SK-N-SH (cell line): ENCODE measurements around the gene PLAAT4.

ENCODE experiments used
- CTCF ChIP-seq: fragments of 200-600 bp; sonication (generic); IDR thresholded peaks from 2 replicates; pipeline ENCODE4 v1.6.1; 2017; ENCODE audit warnings: antibody characterized with exemption, mild to moderate bottlenecking, moderate library complexity
- EP300 ChIP-seq, 2 experiments: IDR thresholded peaks; 2 replicates each; pipeline versions ENCODE4 v1.4.0 to v1.6.1; 2012; ENCODE audit warnings: borderline replicate concordance in 1 of 2, low read depth in 1 of 2, low read length in 1 of 2
- EZH2phosphoT487 ChIP-seq: fragments of 200-600 bp; sonication (generic); IDR thresholded peaks from 2 replicates; pipeline ENCODE4 v1.6.1; 2017; ENCODE audit warnings: low read depth, mixed run types, mild to moderate bottlenecking, antibody characterized with exemption, moderate library complexity, borderline replicate concordance
- JUND ChIP-seq: IDR thresholded peaks from 2 replicates; pipeline ENCODE4 v1.4.0; 2012
- MAX ChIP-seq: IDR thresholded peaks from 2 replicates; pipeline ENCODE4 v1.4.0; 2012; ENCODE audit warnings: low read depth
- POLR2AphosphoS5 ChIP-seq: IDR thresholded peaks from 2 replicates; pipeline ENCODE4 v1.6.1; 2012; ENCODE audit warnings: low read depth, low read length
- REST ChIP-seq: IDR thresholded peaks from 2 replicates; pipeline ENCODE4 v1.6.1; 2012; ENCODE audit warnings: mild to moderate bottlenecking, low read depth, low read length, moderate library complexity
- TAF1 ChIP-seq: IDR thresholded peaks from 2 replicates; pipeline ENCODE4 v1.6.1; 2012; ENCODE audit warnings: low read depth, mild to moderate bottlenecking, low read length, moderate library complexity, borderline replicate concordance
- TEAD4 ChIP-seq: IDR thresholded peaks from 2 replicates; pipeline ENCODE4 v1.4.0; 2012; ENCODE audit warnings: mild to moderate bottlenecking, borderline replicate concordance; ENCODE audit not compliant: insufficient read depth
- USF1 ChIP-seq: IDR thresholded peaks from 2 replicates; pipeline ENCODE4 v1.4.0; 2012; ENCODE audit warnings: low read depth, borderline replicate concordance
- YY1 ChIP-seq: IDR thresholded peaks from 2 replicates; pipeline ENCODE4 v1.4.0; 2012; ENCODE audit warnings: low read depth, mild to moderate bottlenecking

GRCh38 chr11:63590024-63590788 is 53.6 kb downstream of the PLAAT4 start:
- TF ChIP-seq CTCF (no peak), TAF1 (no peak), YY1 (no peak), POLR2AphosphoS5 (no peak), TEAD4 (no peak), JUND (no peak), EZH2phosphoT487 (no peak), EP300 (IDR thresholded peaks at IDR 0.05; ENCODE audit: borderline replicate concordance in 1 of 2, low read depth in 1 of 2, low read length in 1 of 2) (no peak), REST (no peak), USF1 (no peak), MAX (no peak)
